Measurements from ENCODE around the gene PPP1R16B. TPM values are rescaled to one million over a fixed set of nuclear protein-coding genes. Genes with fewer than 3 reads are reported as not detected.

PPP1R16B gene
- 79.8 and 135 TPM in 2 replicates for total RNA-seq

GRCh38 chr20:38805502-38805957, at the start of gene PPP1R16B:
Gene PPP1R16B, plus strand, starts transcription at chr20:38805697. Its CDS starts 30,229 bp downstream, at chr20:38835926.

GRCh38 chr20:38926142-38926933, 120.8 kb downstream of the PPP1R16B start, which contains the start of gene FAM83D:
Gene FAM83D, plus strand, starts transcription at chr20:38926417. Its CDS starts 26 bp downstream, at chr20:38926443.

GRCh38 chr20:38962044-38962927, 156.8 kb downstream of the PPP1R16B start, which contains the start of gene DHX35:
Gene DHX35, plus strand, starts transcription at chr20:38962344. Its CDS starts 24 bp downstream, at chr20:38962368.

Other genes starting within 250 kb of the PPP1R16B start
- gene ADIG, start 224.5 kb upstream of the PPP1R16B start, total RNA-seq: not detected in 2 replicates
- gene ARHGAP40, start 203.9 kb upstream of the PPP1R16B start, total RNA-seq: 0.09 TPM in 1 of 2 replicates, not detected in the other
- not detected in 2 replicates for gene SLC32A1, start 81.2 kb upstream of the PPP1R16B start, total RNA-seq
- gene ACTR5, start 57.2 kb upstream of the PPP1R16B start, total RNA-seq: 8.5 and 9.3 TPM in 2 replicates
- 9.0 and 28.2 TPM in 2 replicates for gene FAM83D, start 120.7 kb downstream of the PPP1R16B start, total RNA-seq
- gene DHX35, start 156.6 kb downstream of the PPP1R16B start, total RNA-seq: 8.8 and 8.9 TPM in 2 replicates

All from endothelial cell of coronary artery (primary cell).